ENCODE data around the gene CDC37L1.
A peak's percentile ranks its signal among the peaks of the same experiment; 100 is the strongest.

CDC37L1 gene

GRCh38 chr9:4669890-4670289 lies 9.5 kb upstream of the CDC37L1 start:
- DNase-seq, result no peak

- DNase-seq, result no peak
These were observed 8.8 kb upstream of the CDC37L1 start for GRCh38 chr9:4670591-4670990.

GRCh38 chr9:4671737-4672136 lies 7.6 kb upstream of the CDC37L1 start:
- DNase-seq, result no peak

- peak; percentile 47 for DNase-seq
These were observed 4.6 kb upstream of the CDC37L1 start for GRCh38 chr9:4674783-4675182.

GRCh38 chr9:4677392-4677791 lies 2.0 kb upstream of the CDC37L1 start:
- no peak for DNase-seq

- DNase-seq, result peak; percentile 42
These were observed 596 bp upstream of the CDC37L1 start for GRCh38 chr9:4678679-4679267.

- peak; percentile 15 for DNase-seq
These were observed 780 bp downstream of the CDC37L1 start for GRCh38 chr9:4680173-4680525.

- peak; percentile 80 for DNase-seq
These were observed 1.4 kb downstream of the CDC37L1 start for GRCh38 chr9:4680750-4681149.

GRCh38 chr9:4684820-4685219 lies 5.5 kb downstream of the CDC37L1 start:
- DNase-seq, result no peak

- no peak for DNase-seq
These were observed 6.7 kb downstream of the CDC37L1 start for GRCh38 chr9:4686112-4686511.

GRCh38 chr9:4686584-4686983 lies 7.2 kb downstream of the CDC37L1 start:
- DNase-seq, result no peak

GRCh38 chr9:4689021-4689420 lies 9.7 kb downstream of the CDC37L1 start:
- no peak for DNase-seq

- no peak for DNase-seq
These were observed 10.3 kb downstream of the CDC37L1 start for GRCh38 chr9:4689687-4690104.

- DNase-seq, result no peak
These were observed 10.8 kb downstream of the CDC37L1 start for GRCh38 chr9:4690144-4690543.

GRCh38 chr9:4691795-4692194 lies 12.4 kb downstream of the CDC37L1 start:
- DNase-seq, result no peak

GRCh38 chr9:4700091-4700490 lies 20.7 kb downstream of the CDC37L1 start:
- no peak for DNase-seq

- DNase-seq, result no peak
These were observed 21.6 kb downstream of the CDC37L1 start for GRCh38 chr9:4700932-4701331.

- DNase-seq, result no peak
These were observed 22.2 kb downstream of the CDC37L1 start for GRCh38 chr9:4701526-4701925.

- no peak for DNase-seq
These were observed 24.8 kb downstream of the CDC37L1 start for GRCh38 chr9:4704129-4704528.

GRCh38 chr9:4706021-4706420 lies 26.7 kb downstream of the CDC37L1 start:
- DNase-seq, result no peak

- DNase-seq, result peak; percentile 41
These were observed 27.7 kb downstream of the CDC37L1 start for GRCh38 chr9:4706971-4707622.

- DNase-seq, result no peak
These were observed 30.0 kb downstream of the CDC37L1 start for GRCh38 chr9:4709380-4709779.

GRCh38 chr9:4713849-4714248 lies 34.5 kb downstream of the CDC37L1 start:
- DNase-seq, result no peak

GRCh38 chr9:4714266-4715016 lies 35.1 kb downstream of the CDC37L1 start:
- no peak for DNase-seq

Data from inflammatory macrophage treated with lipopolysaccharide for 4 hours (primary cell).